Keratinocyte (primary cell): ENCODE measurements around the gene ANKRD1. TPM values are rescaled to one million over a fixed set of nuclear protein-coding genes. Genes with fewer than 3 reads are reported as not detected.

Experiments used
- DNase-seq: peaks from one replicate; pipeline ENCODE4 v3.0.0-alpha.2; 2011; ENCODE audit warnings: low read depth, missing footprints, low spot score
- FAIRE-seq: peaks from 2 replicates; lab custom pipeline; 2011; peaks lifted over from hg19 to GRCh38; lab: Jason Lieb, UNC
- H2AFZ ChIP-seq: 2 replicates; pipeline ENCODE4 v1.6.0; 2012; ENCODE audit warnings: low read length, control low read depth, inconsistent platforms; ENCODE audit not compliant: control insufficient read depth
- H3K27ac ChIP-seq: 2 replicates; pipeline ENCODE4 v1.5.1; 2011; ENCODE audit warnings: low read length; ENCODE audit not compliant: control insufficient read depth, insufficient read depth
- H3K27me3 ChIP-seq: 3 replicates; pipeline ENCODE4 v1.6.0; 2011; ENCODE audit warnings: low read length; ENCODE audit not compliant: control insufficient read depth, insufficient read depth; ENCODE audit errors: extremely low read depth
- H3K36me3 ChIP-seq, 2 experiments: 2 replicates in 1 of 2; 3 replicates in 1 of 2; pipeline ENCODE4 v1.5.1; 2011; ENCODE audit warnings: low read length in 2 of 2, mild to moderate bottlenecking in 1 of 2; ENCODE audit not compliant: control insufficient read depth in 2 of 2, insufficient read depth in 2 of 2; ENCODE audit errors: extremely low read depth in 1 of 2
- H3K4me1 ChIP-seq: 3 replicates; pipeline ENCODE4 v1.5.1; 2011; ENCODE audit warnings: low read length; ENCODE audit not compliant: control insufficient read depth, insufficient read depth; ENCODE audit errors: extremely low read depth
- H3K4me2 ChIP-seq: 3 replicates; pipeline ENCODE4 v1.6.0; 2011; ENCODE audit warnings: low read depth, low read length; ENCODE audit not compliant: control insufficient read depth, insufficient read depth; ENCODE audit errors: extremely low read depth
- H3K4me3 ChIP-seq, 3 experiments: fragments of 200-600 bp in 1 of 3; sonication (generic) in 1 of 3; 2 replicates in 2 of 3; 3 replicates in 1 of 3; pipeline ENCODE4 v1.5.1; 2011 to 2016; ENCODE audit warnings: low read length in 3 of 3, mild to moderate bottlenecking in 3 of 3, control low read depth in 2 of 3, inconsistent platforms in 1 of 3, low read depth in 1 of 3, mixed read lengths in 1 of 3, mixed run types in 1 of 3, moderate library complexity in 1 of 3; ENCODE audit not compliant: control insufficient read depth in 2 of 3, insufficient read depth in 2 of 3; ENCODE audit errors: extremely low read depth in 1 of 3
- H3K79me2 ChIP-seq: 2 replicates; pipeline ENCODE4 v1.6.0; 2012; ENCODE audit warnings: low read length; ENCODE audit not compliant: control insufficient read depth, insufficient read depth
- H3K9ac ChIP-seq: 3 replicates; pipeline ENCODE4 v1.6.0; 2011; ENCODE audit warnings: low read length; ENCODE audit not compliant: control insufficient read depth, insufficient read depth; ENCODE audit errors: extremely low read depth
- H3K9me1 ChIP-seq: 3 replicates; pipeline ENCODE4 v1.6.0; 2011; ENCODE audit warnings: low read length; ENCODE audit not compliant: control insufficient read depth, insufficient read depth; ENCODE audit errors: extremely low read depth
- H3K9me3 ChIP-seq: 2 replicates; pipeline ENCODE4 v1.5.1; 2012; ENCODE audit warnings: low read depth, low read length; ENCODE audit not compliant: control insufficient read depth
- H4K20me1 ChIP-seq: 3 replicates; pipeline ENCODE4 v1.6.0; 2011; ENCODE audit warnings: low read length; ENCODE audit not compliant: control insufficient read depth, insufficient read depth; ENCODE audit errors: extremely low read depth
- EZH2 ChIP-seq: IDR thresholded peaks from one replicate; pipeline ENCODE4 v1.6.1; 2012; ENCODE audit warnings: inconsistent platforms, mild to moderate bottlenecking, low read length, moderate library complexity
- dilution Hi-C: fragments of 300-500 bp; cut with MboI; formaldehyde crosslinking; loops from one replicate; pipeline ENCODE4 v1.7.0; 2020; ENCODE audit warnings: low sequenced_read_pairs; ENCODE audit not compliant: extremely low pct_ligation_motif_present
- polyA plus RNA-seq, 5 experiments: library from polyadenylated mRNA; depleted of rRNA in 3 of 5; stranded (reverse) in 3 of 5; stranded (forward) in 1 of 5; unstranded in 1 of 5; fragments of >200 nt; gene quantifications; 1 replicate in 1 of 5; 2 replicates in 3 of 5; 3 replicates in 1 of 5; pipeline versions ENCODE4 v1.2.1 to v1.2.3, GENCODE V29; 2011 to 2012; ENCODE audit warnings: missing spikeins in 2 of 5, low read depth in 1 of 5, low replicate concordance in 1 of 5
- TF ChIP-seq, protein P1 (sequence below), 3 experiments: IDR thresholded peaks in 1 of 3; conservative IDR thresholded peaks in 1 of 3; optimal IDR thresholded peaks in 1 of 3; 2 replicates in 2 of 3; 3 replicates in 1 of 3; pipeline versions ENCODE3 to v1.5.1; 2011; ENCODE audit warnings: low read length in 3 of 3, mild to moderate bottlenecking in 3 of 3, moderate library complexity in 2 of 3, control low read depth in 1 of 3, inconsistent platforms in 1 of 3; ENCODE audit not compliant: insufficient read depth in 2 of 3; ENCODE audit errors: extremely low read depth in 1 of 3

Gene ANKRD1
- polyA plus RNA-seq, 1 donor (not counting 4 experiments of a cell fraction or from before 2014, with no cell fraction given), result 0.07 TPM

- DNase-seq (no peak), FAIRE-seq (no peak)
- no peaks in the 10 kb centered on the region for H4K20me1 ChIP-seq
- H3K9me3 ChIP-seq, result no peaks in the 10 kb centered on the region
- no peak overlapping the region for H2AFZ ChIP-seq
- H3K4me2 ChIP-seq, result no peak overlapping the region
- no peak overlapping the region for H3K9ac ChIP-seq
- H3K9me1 ChIP-seq, result no peaks in the 10 kb centered on the region
- TF ChIP-seq EZH2, result no peak
- TF ChIP-seq, protein P1, sequence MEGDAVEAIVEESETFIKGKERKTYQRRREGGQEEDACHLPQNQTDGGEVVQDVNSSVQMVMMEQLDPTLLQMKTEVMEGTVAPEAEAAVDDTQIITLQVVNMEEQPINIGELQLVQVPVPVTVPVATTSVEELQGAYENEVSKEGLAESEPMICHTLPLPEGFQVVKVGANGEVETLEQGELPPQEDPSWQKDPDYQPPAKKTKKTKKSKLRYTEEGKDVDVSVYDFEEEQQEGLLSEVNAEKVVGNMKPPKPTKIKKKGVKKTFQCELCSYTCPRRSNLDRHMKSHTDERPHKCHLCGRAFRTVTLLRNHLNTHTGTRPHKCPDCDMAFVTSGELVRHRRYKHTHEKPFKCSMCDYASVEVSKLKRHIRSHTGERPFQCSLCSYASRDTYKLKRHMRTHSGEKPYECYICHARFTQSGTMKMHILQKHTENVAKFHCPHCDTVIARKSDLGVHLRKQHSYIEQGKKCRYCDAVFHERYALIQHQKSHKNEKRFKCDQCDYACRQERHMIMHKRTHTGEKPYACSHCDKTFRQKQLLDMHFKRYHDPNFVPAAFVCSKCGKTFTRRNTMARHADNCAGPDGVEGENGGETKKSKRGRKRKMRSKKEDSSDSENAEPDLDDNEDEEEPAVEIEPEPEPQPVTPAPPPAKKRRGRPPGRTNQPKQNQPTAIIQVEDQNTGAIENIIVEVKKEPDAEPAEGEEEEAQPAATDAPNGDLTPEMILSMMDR (optimal IDR thresholded peaks at IDR 0.05 in 1 of 3, IDR thresholded peaks at IDR 0.05 in 1 of 3, conservative IDR thresholded peaks at IDR 0.05 in 1 of 3; ENCODE audit: extremely low read depth in 1 of 3, insufficient read depth in 2 of 3, low read length in 3 of 3), result no peak
- no peaks in the 10 kb centered on the region for H3K79me2 ChIP-seq
- dilution Hi-C loops, result no loop called here
- H3K4me1 ChIP-seq, result peaks cover 13% of the 10 kb centered on the region
- H3K4me3 ChIP-seq, result no peak overlapping the region
- H3K36me3 ChIP-seq, result no peaks in the 10 kb centered on the region
- no peak overlapping the region for H3K27ac ChIP-seq
- no peaks in the 10 kb centered on the region for H3K27me3 ChIP-seq
Measured at GRCh38 chr10:90913774-90914420, 7.0 kb downstream of the ANKRD1 start.

DNA sequence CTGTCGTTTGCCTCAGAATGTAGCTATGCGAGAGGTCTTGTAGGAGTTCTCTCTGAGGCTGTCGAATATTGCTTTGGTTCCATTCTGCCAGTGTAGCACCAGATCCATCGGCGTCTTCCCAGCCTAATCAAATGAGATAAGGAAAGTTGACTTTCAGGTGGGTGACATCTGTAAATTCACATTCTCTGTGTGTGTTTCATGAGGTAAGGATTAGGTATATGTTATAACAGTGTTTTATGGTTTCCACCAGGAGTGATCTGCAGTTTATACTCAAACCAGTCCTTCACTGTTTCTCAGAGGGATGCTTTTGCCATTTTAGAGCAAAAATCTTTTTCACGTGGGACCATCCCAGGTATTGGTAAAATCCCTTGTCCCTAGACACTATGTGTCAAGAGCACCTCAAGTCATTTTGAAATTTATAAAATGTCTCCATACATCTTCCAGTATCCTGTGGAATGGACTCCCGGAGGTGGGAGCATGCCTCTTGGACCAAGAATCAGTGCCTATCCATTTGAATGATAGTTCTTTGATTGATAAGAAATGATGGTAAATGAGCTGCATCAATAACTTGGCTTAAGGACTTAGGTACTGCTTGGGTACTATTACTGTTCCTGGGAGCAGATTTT is 7.9 kb downstream of the ANKRD1 start:
- Histone ChIP-seq H2AFZ (no peak overlapping the region), H3K9me3 (no peaks in the 10 kb centered on the region), H3K9me1 (no peaks in the 10 kb centered on the region), H4K20me1 (no peaks in the 10 kb centered on the region), H3K27ac (no peak overlapping the region), H3K27me3 (no peaks in the 10 kb centered on the region), H3K36me3 (no peaks in the 10 kb centered on the region), H3K9ac (no peak overlapping the region), H3K79me2 (no peaks in the 10 kb centered on the region), H3K4me2 (no peak overlapping the region), H3K4me3 (no peak overlapping the region), H3K4me1 (peaks cover 13% of the 10 kb centered on the region)
- DNase-seq, result no peak
- dilution Hi-C loops, result no loop called here
- FAIRE-seq, result peak; percentile 9
- TF ChIP-seq, protein P1 (optimal IDR thresholded peaks at IDR 0.05 in 1 of 3, IDR thresholded peaks at IDR 0.05 in 1 of 3, conservative IDR thresholded peaks at IDR 0.05 in 1 of 3; ENCODE audit: extremely low read depth in 1 of 3, insufficient read depth in 2 of 3, low read length in 3 of 3), result no peak
- no peak for TF ChIP-seq EZH2
